Activated T-cell treated with anti-CD3 and anti-CD28 coated beads, Interleukin-2, amount 50 U/mL, for 1 hour (primary cell): ENCODE results near the gene MYOCOS.

Source experiments
- DNase-seq: peaks from one replicate; pipeline ENCODE4 v3.0.0-alpha.2; 2020

The MYOCOS gene

GRCh38 chr1:171663854-171664575 lies 42.0 kb downstream of the MYOCOS start:
- DNase-seq: no peak

DNA sequence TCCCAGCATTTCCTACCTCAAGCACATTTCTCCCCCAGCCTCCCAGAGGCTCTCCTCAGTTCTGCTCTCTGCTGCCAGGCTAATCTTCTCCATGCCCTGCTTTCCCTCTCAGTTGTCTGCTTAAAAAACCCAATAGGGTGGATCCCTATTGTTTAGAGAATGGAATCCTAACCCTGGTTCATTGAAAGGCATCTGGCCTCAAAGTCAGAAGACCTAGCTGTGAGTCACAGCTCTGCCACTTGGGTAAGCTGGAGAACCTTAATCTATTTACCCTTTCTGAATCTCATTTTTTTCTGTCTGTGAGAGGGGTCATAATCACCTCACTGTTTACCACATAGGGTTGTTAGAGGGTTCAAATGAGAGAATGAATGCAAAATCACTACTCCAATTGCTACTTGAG lies 42.9 kb downstream of the MYOCOS start:
- no peak for DNase-seq

GRCh38 chr1:171666114-171666769 lies 44.2 kb downstream of the MYOCOS start:
- DNase-seq: no peak

- no peak for DNase-seq
Observed at GRCh38 chr1:171668372-171668771, 46.3 kb downstream of the MYOCOS start.

- no peak for DNase-seq
Observed at GRCh38 chr1:171670739-171671138, 48.7 kb downstream of the MYOCOS start.

DNA sequence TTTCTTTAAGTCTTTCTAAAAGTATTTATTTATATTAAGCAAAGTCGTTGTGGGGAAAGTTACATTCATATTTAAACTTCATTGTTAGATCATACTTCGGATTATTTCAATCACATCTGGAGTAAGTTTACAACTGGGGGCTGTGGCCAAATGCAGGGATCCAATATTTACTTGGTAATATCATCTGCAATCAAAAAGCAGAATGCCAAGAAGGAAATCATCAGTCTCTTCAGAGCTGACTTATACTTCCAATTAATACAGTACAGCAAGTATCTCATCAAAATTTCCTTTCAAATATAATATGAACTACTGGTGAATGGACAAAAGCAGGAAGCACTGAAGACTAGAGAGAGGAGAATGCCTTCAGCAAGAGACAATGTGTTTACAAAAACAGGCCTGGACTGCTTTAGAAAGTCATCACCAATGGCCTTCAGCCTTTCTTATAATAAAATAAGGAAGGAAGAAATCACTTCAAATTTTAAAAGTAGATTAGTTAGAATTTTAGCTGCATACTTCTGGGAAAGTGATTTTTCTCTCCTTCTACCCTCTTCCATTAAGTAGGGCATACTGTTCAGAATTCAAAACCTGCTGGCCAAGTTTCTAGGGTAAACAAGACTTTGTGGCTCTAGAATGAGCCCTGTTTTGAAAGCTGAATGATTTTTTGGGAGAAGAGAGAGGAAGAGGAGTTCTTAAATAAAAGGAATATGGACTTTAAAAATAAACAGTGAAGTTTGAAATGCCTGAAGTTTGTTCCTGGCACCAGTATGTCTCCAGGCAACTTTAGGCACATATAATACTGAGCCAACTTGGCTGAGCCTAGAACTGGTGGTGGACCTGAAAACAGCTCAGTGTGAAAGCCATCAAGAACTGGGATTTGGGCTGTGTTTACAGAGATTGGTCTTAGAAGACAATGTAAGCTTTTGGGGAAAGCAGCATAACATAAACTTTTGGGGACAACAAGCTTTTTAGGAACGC lies 52.7 kb downstream of the MYOCOS start:
- no peak for DNase-seq
